ENCODE data around the gene SMG6. TPM values are rescaled to one million over a fixed set of nuclear protein-coding genes. Genes with fewer than 3 reads are reported as not detected.
A peak's percentile ranks its signal among the peaks of the same experiment; 100 is the strongest.

Gene SMG6
- 13.7 and 15.7 TPM in 2 replicates for total RNA-seq (2014; rRNA removed; shearing (Covaris generic))

DNA sequence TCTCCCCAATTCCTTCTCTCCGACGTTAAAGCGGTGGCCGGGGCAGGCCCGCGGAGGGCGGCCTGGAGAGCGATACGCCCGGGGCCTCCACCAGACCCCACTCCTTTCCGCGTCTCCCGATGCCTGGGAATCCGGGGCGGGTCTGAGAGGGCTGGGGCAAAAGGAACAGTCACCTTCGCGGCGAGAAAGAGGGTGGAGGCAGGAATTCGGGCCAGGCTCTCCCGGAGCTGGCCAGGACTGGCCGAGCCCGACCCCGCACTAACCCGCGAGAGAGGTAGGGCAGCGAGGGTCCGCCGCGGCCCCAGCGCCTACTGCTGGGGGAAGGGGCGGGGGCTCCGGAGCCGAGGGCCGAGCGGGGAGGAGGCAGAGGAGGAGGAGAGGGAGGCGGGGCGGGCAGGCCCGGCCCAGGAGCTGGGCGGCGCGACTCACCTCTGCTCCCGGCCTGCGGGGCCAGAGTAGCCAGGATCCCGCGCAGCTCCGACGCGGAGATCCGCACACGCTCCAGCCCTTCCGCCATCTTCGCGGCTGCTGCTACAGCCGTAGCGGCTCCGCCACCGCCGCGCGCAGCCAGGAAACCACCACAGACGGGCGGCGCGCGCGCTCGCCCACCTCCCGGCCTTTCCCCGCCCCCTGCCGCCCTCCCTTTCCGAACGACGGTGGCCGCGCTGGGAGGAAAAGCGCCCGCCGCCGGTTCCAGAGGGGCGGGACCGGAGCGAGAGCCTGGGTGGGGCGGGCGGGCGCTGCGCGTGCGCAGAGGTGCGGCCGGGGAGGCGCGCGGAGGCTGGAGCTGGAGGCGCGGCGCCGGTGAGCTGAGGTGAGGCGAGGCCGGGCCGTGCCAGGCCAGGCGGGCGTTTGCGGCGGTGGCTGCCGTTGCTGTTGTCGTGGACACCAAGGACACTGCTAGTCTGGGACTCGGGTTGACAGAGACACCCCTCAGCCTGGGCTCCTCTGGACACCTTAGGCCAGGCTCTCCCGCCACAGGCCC is at the start of gene SMG6, which contains the start of gene SRR:
SMG6 (minus strand) TSS at position 582 of the 985 bp plus-strand sequence; CDS start at position 517, 65 bp downstream.
SRR (plus strand) TSS at position 747 of the 985 bp plus-strand sequence. CDS start 11,611 bp downstream, outside the sequence.

DNA sequence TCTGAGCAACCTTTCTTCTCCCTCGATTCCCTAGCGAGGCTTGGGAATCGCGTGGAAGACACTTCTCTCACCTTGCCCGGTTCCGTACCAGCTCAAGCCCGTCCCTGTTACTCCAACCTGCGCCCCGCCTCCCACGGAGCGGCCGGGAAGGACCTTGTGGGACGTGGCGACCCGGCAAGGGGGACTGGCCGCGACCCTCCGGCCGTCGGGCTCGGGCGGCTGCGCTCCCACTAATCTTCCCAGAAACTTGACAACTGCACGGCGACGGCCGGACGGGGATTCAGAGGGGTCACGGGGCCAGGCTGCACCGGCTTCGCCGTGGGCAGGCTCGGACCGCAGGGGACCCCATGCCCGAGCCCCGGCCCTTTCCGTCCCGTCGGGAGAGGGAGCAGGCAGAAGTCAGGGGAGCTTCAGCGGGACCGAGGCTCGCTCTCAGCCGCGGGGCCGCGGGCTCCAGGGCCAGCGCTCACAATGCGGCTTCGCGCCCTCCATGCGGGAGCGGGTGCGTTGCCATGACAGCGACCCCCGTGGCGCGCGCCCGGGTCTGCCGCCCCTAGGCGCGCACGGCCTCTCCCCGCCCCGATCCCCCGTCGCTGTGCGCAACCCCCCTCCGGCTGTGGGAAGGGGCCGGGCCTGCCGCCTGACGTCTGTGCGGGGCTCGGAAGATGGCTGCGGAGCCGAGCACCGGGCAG is 33.4 kb upstream of the SMG6 start, which contains the start of gene SGSM2:
SGSM2 (plus strand) TSS at position 650 of the 692 bp plus-strand sequence. CDS start 188 bp downstream, outside the sequence.

DNA sequence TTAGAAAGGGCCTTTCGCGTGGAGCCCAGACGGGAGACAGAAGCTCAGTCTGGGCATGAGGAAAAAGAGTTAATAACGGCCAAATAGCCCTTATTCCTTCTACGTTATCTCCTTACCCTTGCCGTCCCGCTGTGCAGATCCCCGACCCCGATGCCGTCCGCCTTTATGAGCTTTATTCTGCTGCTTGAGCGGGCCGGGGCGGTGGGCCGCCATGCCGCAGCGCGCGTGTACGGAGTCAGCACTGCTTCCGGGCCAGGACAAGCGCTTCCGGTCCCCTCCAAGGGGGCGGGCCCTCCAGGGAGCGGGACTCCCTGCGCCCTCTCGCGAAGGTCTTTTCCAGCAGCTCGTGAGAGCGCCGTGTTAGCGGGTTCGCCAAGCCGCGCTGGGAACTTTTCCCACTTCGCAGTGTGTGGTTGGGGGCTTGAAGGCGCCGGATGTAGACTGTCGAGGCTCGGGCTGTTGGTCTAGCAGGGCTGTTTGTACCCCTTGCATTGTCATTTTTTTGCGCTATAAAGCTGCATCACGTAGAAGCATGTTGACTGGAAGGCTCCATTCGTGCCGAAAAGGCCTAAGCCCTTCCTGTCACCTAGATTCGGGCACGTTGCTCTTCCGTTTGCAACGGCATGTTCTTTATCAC is 32.7 kb upstream of the SMG6 start, which contains the start of gene TSR1:
TSR1 (minus strand) TSS at position 243 of the 637 bp plus-strand sequence; CDS start at position 213, 30 bp downstream.

DNA sequence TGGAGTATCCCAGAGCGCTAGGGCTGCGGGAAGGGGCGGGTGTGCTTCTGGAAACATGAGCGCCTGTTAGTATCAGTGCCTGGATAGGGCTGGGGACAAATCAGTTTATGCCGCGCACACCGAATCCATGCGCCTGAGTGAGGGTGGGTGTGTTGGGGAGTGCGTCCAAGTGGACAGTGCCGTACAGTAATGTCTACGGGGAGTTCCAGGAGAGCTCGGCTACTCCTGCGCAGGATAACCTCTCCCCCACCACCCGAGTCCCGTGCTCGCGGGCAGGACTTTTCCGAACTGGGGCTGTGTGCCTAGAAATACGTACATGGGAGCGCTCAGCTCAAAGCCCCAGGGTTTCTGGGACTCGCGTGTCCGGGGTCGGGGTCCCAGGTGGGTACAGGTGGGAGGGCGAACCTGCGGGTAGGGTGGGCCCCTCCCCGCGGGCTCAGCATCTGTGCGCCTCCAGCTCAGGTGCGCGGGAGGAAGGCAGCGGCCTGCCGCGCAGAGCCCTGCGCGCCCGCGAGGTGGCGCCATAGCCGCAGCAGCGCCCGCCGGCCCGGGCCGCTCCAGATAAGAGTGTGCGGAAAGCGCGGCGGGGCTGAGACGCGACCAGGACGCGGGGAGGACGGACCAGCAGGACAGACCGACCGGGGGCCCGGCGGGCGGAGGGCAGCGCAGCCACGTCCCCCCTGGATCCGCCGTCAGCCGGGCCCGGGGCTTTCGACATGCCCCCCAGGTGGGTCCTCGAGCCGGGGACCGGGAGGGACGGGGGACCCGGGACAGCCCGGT is 248.9 kb downstream of the SMG6 start, which contains the start of gene HIC1:
HIC1 (plus strand) TSS at position 592 of the 780 bp plus-strand sequence. CDS start 1,588 bp downstream, outside the sequence.

DNA sequence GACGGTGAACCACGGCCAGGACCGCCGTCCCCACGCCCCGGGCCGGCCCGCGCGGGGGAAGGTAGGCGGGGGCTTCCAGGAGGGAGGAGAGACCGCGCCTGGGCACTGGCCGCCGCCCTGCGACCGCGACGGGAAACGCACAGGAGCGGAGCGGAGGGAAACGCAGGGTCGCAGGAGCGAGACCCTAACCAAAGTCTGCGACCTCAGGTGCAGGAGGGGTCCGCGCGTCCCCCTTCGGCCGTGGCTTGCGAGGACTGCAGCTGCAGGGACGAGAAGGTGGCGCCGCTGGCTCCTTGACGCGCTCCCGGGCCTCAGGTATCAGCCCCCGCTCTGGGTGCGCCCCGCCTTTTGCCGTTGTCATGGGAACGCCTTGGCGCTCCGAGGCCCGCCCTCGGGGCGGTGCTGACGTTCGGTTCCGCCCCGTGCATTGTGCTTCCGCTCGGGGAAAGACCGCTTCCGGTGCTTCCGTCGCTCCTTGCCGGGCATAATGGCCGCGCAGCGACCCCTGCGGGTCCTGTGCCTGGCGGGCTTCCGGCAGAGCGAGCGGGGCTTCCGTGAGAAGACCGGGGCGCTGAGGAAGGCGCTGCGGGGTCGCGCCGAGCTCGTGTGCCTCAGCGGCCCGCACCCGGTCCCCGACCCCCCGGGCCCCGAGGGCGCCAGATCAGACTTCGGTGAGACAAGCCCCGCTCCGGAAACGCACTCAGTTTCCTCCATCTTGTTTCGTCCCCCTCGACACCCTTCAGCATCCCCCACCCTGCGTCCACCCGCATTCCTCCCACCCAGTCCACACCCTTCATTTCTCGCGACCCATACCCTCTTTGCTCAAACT is 261.8 kb downstream of the SMG6 start, which contains the start of gene OVCA2:
OVCA2 (plus strand) TSS at position 462 of the 829 bp plus-strand sequence; CDS start at position 488, 26 bp downstream.

DNA sequence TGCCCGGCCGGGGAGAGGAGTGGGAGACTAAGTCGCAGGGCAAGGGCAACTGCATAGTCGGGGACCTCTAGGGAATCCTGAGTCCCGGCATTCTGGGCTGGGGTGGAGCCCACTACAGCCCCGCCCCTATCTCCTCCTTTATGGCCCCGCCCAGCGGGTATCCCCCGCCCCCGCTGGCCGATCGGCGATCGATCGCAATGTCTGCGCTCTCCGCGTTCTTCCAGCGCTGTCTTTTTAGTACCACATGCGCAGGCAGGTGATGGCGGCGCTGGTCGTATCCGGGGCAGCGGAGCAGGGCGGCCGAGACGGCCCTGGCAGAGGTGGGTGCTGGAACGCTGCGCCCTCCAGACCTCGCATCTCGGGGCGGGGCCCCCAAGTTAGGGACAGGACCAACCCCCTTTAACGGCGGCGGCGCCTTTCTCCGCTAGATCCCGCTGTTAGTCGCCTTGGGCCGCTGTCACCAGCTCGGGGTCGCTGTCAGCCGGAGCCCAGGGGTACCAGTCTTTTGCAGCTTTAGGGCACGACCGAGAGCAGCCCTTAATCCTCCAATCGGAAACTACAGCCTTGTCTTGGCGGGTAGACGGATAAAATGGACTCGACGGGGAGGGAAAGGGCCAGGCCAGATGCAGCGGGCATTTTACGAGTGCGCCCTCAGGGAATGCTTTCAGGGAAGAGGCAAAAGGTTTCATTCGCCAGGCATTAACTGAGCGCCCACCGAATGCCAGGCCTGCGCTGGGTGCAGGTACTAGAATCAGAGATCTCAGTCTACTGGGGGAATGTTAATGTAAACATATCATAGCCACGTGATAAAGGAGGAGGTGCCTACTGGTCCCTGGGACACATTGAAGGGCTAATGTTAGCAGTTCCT is 273.4 kb downstream of the SMG6 start, which contains the start of gene DPH1:
DPH1 (plus strand) TSS at position 243 of the 868 bp plus-strand sequence; CDS start at position 260, 17 bp downstream.

DNA sequence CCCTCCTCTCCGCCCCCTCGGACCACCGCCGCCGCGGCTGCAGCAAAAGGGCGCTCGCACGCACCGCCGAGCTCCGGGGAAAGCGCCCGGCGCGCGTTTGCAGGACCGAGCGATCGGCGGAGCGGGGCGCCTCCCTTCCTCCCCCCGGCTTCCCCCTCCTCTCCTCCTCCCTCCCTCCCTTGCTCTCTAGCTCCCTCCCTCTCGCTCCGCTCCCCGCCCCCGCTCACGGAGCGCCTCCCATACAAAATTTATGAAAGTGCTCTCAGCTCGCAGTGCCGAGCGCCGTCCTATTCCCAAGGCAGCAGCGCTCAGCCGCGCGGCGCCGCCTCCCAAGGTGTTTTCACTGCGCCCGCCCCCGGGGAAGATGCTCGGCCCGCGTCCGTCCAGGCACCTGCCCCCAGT is 278.4 kb downstream of the SMG6 start, which contains the start of gene RTN4RL1:
RTN4RL1 (minus strand) TSS at position 115 of the 402 bp plus-strand sequence. CDS start 469 bp downstream, outside the sequence.

Small RNA genes within 50 kb of the gene (small RNA-seq; reads per million reads assigned to genes)
- gene AC090617.6, result not detected
- gene AC090617.7, result not detected
- gene AC090617.8, result not detected
- gene AC090617.9, result not detected
- gene MIR132, result 0.17 reads per million
- gene MIR212, result not detected
- not detected for gene OVCA2
- not detected for gene RN7SL624P
- gene SNORD91A, result 522 reads per million, percentile 98 among the genes with 10 or more reads in this experiment
- gene SNORD91B, result 246 reads per million, percentile 97 among the genes with 10 or more reads in this experiment

Other genes starting within 250 kb of the SMG6 start
- 0.05 and 0.60 TPM in 2 replicates for gene HIC1, start 248.7 kb downstream of the SMG6 start, total RNA-seq (2014; rRNA removed; shearing (Covaris generic))
- 2.0 and 5.7 TPM in 2 replicates for gene SRR, start 165 bp upstream of the SMG6 start, total RNA-seq (2014; rRNA removed; shearing (Covaris generic))
- gene TSR1, start 32.7 kb upstream of the SMG6 start, total RNA-seq (2014; rRNA removed; shearing (Covaris generic)), result 155 and 176 TPM in 2 replicates
- 37.5 and 50.3 TPM in 2 replicates for gene SGSM2, start 33.7 kb upstream of the SMG6 start, total RNA-seq (2014; rRNA removed; shearing (Covaris generic))
- gene MNT, start 97.3 kb upstream of the SMG6 start, total RNA-seq (2014; rRNA removed; shearing (Covaris generic)), result 21.7 and 27.1 TPM in 2 replicates
- gene METTL16, start 208.1 kb upstream of the SMG6 start, total RNA-seq (2014; rRNA removed; shearing (Covaris generic)), result 17.3 and 19.5 TPM in 2 replicates